ENCODE data around the gene COL20A1. TPM values are rescaled to one million over a fixed set of nuclear protein-coding genes. Genes with fewer than 3 reads are reported as not detected.
"Not testable (repeated sequence)": the region's sequence is repeated elsewhere in the genome, so short reads cannot be mapped to it uniquely, and the experiment has no call there.

The COL20A1 gene
- total and polyA plus RNA-seq, 2 donors = 0.05 to 0.30 TPM

DNA sequence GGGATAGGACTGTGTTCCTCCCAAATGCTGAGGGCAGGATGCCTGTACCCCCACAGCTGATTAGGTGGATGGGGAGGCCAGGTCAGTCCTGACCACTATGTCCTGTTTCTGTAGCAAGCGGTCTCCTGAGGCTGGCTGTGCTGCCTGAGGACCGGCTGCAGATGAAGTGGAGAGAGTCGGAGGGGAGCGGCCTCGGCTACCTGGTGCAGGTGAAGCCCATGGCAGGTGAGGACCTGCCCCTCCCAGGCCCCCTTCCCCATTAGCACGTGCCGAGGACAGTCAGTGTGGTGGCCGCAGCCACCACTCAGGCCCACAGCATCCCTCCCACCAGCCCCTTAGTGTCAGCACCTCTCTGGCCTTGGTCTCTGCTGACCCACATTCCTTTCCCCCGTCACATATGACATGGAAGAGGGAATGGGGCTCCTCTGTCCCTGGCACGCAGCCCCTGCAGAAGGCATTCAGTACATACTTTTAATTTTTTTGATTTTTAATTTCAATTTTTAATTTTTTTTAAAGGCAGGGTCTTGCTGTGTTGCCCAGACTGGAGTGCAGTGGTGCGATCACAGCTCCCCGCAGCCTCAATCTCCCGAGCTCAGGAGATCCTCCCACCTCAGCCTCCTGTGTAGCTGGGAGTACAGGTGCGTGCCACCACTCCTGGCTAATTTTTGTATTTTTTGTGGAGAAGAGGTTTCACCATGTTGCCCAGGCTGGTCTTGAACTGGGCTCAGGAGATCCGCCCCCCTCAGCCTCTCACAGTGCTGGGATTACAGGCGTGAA lies 5.0 kb downstream of the COL20A1 start:
- DNase-seq (ENCODE audit: low read depth in 6 of 9, low spot score in 9 of 9) = no peak

GRCh38 chr20:63298731-63299312 lies 5.8 kb downstream of the COL20A1 start:
- peaks cover 0 to 2% of the 10 kb centered on the region in 2 donors for H3K4me1 ChIP-seq (ENCODE audit: control insufficient read depth in 2 of 2, insufficient read depth in 2 of 2, low read length in 2 of 2)
- DNase-seq (ENCODE audit: low read depth in 6 of 9, low spot score in 9 of 9) = no peak
- H3K4me3 ChIP-seq (ENCODE audit: low read length in 2 of 2) = no peak overlapping the region
- H3K36me3 ChIP-seq (ENCODE audit: control insufficient read depth in 2 of 2, insufficient read depth in 2 of 2, low read length in 1 of 2) = no peaks in the 10 kb centered on the region
- 92% methylated on average over 17 of the region's 17 CpGs for WGBS
- H3K27me3 ChIP-seq (ENCODE audit: control insufficient read depth in 2 of 2, insufficient read depth in 1 of 2, low read length in 1 of 2) = peaks cover 20 to 45% of the 10 kb centered on the region in 2 donors
- no peaks in the 10 kb centered on the region for H3K9me3 ChIP-seq (ENCODE audit: control insufficient read depth in 2 of 2, insufficient read depth in 1 of 2, low read length in 1 of 2)
- no peak overlapping the region for H3K27ac ChIP-seq (ENCODE audit: low read depth in 1 of 2, low read length in 1 of 2)

More for the DNA sequence above, 5.0 kb downstream of the COL20A1 start:
- Histone ChIP-seq H3K27me3 (ENCODE audit: control insufficient read depth in 2 of 2, insufficient read depth in 1 of 2, low read length in 1 of 2) (peaks cover 20 to 49% of the 10 kb centered on the region in 2 donors), H3K9me3 (ENCODE audit: control insufficient read depth in 2 of 2, insufficient read depth in 1 of 2, low read length in 1 of 2) (no peaks in the 10 kb centered on the region), H3K4me1 (ENCODE audit: control insufficient read depth in 2 of 2, insufficient read depth in 2 of 2, low read length in 2 of 2) (peaks cover 0 to 2% of the 10 kb centered on the region in 2 donors), H3K36me3 (ENCODE audit: control insufficient read depth in 2 of 2, insufficient read depth in 2 of 2, low read length in 1 of 2) (no peaks in the 10 kb centered on the region), H3K27ac (ENCODE audit: low read depth in 1 of 2, low read length in 1 of 2) (no peak overlapping the region), H3K4me3 (ENCODE audit: low read length in 2 of 2) (no peak overlapping the region)
- 90% methylated on average over 16 of the region's 16 CpGs for WGBS

GRCh38 chr20:63301671-63302070 lies 8.7 kb downstream of the COL20A1 start:
- Histone ChIP-seq H3K9me3 (ENCODE audit: control insufficient read depth in 2 of 2, insufficient read depth in 1 of 2, low read length in 1 of 2) (no peaks in the 10 kb centered on the region), H3K27ac (ENCODE audit: low read depth in 1 of 2, low read length in 1 of 2) (no peak overlapping the region), H3K4me3 (ENCODE audit: low read length in 2 of 2) (no peak overlapping the region), H3K36me3 (ENCODE audit: control insufficient read depth in 2 of 2, insufficient read depth in 2 of 2, low read length in 1 of 2) (no peaks in the 10 kb centered on the region), H3K4me1 (ENCODE audit: control insufficient read depth in 2 of 2, insufficient read depth in 2 of 2, low read length in 2 of 2) (no peaks in the 10 kb centered on the region), H3K27me3 (ENCODE audit: control insufficient read depth in 2 of 2, insufficient read depth in 1 of 2, low read length in 1 of 2) (peaks cover 2 to 22% of the 10 kb centered on the region in 2 donors)
- WGBS = 96% methylated on average over 1 of the region's 1 CpG
- no peak for DNase-seq (ENCODE audit: low read depth in 6 of 9, low spot score in 9 of 9)

- H3K9me3 ChIP-seq (ENCODE audit: control insufficient read depth in 2 of 2, insufficient read depth in 1 of 2, low read length in 1 of 2) = no peaks in the 10 kb centered on the region
- H3K4me3 ChIP-seq (ENCODE audit: low read length in 2 of 2) = no peak overlapping the region
- H3K36me3 ChIP-seq (ENCODE audit: control insufficient read depth in 2 of 2, insufficient read depth in 2 of 2, low read length in 1 of 2) = no peaks in the 10 kb centered on the region
- WGBS = 85% methylated on average over 5 of the region's 5 CpGs
- no peaks in the 10 kb centered on the region for H3K4me1 ChIP-seq (ENCODE audit: control insufficient read depth in 2 of 2, insufficient read depth in 2 of 2, low read length in 2 of 2)
- H3K27me3 ChIP-seq (ENCODE audit: control insufficient read depth in 2 of 2, insufficient read depth in 1 of 2, low read length in 1 of 2) = peaks cover 0 to 9% of the 10 kb centered on the region in 2 donors
- DNase-seq (ENCODE audit: low read depth in 6 of 9, low spot score in 9 of 9) = no peak
- H3K27ac ChIP-seq (ENCODE audit: low read depth in 1 of 2, low read length in 1 of 2) = no peak overlapping the region
Measured at GRCh38 chr20:63303095-63303666, 10.2 kb downstream of the COL20A1 start.

DNA sequence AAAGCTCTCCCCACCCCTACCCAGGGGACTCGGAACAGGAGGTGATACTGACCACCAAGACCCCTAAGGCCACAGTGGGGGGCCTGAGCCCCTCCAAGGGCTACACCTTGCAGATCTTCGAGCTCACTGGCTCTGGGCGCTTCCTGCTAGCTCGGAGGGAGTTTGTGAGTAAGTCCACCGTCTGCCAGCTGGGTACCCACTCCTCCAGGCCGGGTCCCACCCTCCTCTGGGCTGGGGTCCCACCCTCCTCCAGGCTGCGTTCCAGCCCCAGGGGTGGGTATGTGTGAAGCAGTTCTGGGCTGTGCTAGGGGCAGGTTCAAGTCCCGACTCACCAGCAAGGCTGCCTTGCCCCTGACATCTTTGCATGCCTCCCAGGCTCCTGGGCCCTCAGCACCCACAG lies 12.4 kb downstream of the COL20A1 start:
- Histone ChIP-seq H3K27ac (ENCODE audit: low read depth in 1 of 2, low read length in 1 of 2) (no peak overlapping the region), H3K36me3 (ENCODE audit: control insufficient read depth in 2 of 2, insufficient read depth in 2 of 2, low read length in 1 of 2) (no peaks in the 10 kb centered on the region), H3K4me3 (ENCODE audit: low read length in 2 of 2) (no peak overlapping the region), H3K9me3 (ENCODE audit: control insufficient read depth in 2 of 2, insufficient read depth in 1 of 2, low read length in 1 of 2) (no peaks in the 10 kb centered on the region), H3K4me1 (ENCODE audit: control insufficient read depth in 2 of 2, insufficient read depth in 2 of 2, low read length in 2 of 2) (no peaks in the 10 kb centered on the region), H3K27me3 (ENCODE audit: control insufficient read depth in 2 of 2, insufficient read depth in 1 of 2, low read length in 1 of 2) (peaks cover 0 to 14% of the 10 kb centered on the region in 2 donors)
- DNase-seq (ENCODE audit: low read depth in 6 of 9, low spot score in 9 of 9) = no peak
- 64% methylated on average over 8 of the region's 8 CpGs for WGBS

DNA sequence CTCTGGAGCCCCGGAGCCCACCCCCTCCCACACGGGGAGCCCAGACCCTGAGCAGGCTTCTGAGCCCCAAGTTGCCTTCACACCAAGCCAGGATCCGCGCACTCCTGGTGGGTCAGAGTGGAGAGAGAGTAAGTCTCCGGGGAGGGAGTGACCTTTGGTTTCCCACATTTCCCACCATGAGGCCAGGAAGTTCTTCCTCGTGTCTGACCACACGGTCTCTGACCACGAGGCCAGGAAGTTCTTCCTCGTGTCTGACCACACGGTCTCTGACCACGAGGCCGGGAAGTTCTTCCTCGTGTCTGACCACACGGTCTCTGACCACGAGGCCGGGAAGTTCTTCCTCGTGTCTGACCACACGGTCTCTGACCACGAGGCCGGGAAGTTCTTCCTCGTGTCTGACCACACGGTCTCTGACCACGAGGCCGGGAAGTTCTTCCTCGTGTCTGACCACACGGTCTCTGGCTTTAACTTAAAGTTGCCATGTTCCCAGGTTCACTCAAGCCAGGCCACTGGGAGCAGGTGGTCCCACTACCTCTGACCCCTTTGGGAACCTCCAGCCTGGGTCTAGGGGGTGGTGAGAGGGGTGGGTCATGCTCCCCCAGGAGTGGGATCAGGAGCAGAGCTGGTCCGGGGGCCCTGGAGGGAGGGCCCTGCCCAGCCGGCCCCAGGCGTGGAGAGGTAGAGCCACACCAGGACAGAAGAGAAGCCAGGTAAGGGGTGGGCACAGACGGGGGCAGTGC lies 13.1 kb downstream of the COL20A1 start:
- not testable (repeated sequence) for H3K9me3 ChIP-seq (ENCODE audit: control insufficient read depth in 2 of 2, insufficient read depth in 1 of 2, low read length in 1 of 2); DNase-seq (ENCODE audit: low read depth in 6 of 9, low spot score in 9 of 9); H3K4me1 ChIP-seq (ENCODE audit: control insufficient read depth in 2 of 2, insufficient read depth in 2 of 2, low read length in 2 of 2); H3K27ac ChIP-seq (ENCODE audit: low read depth in 1 of 2, low read length in 1 of 2); H3K36me3 ChIP-seq (ENCODE audit: control insufficient read depth in 2 of 2, insufficient read depth in 2 of 2, low read length in 1 of 2); H3K4me3 ChIP-seq (ENCODE audit: low read length in 2 of 2)
- 72% methylated on average over 23 of the region's 30 CpGs for WGBS
- peaks cover 0 to 14% of the 10 kb centered on the region in 2 donors for H3K27me3 ChIP-seq (ENCODE audit: control insufficient read depth in 2 of 2, insufficient read depth in 1 of 2, low read length in 1 of 2)

DNA sequence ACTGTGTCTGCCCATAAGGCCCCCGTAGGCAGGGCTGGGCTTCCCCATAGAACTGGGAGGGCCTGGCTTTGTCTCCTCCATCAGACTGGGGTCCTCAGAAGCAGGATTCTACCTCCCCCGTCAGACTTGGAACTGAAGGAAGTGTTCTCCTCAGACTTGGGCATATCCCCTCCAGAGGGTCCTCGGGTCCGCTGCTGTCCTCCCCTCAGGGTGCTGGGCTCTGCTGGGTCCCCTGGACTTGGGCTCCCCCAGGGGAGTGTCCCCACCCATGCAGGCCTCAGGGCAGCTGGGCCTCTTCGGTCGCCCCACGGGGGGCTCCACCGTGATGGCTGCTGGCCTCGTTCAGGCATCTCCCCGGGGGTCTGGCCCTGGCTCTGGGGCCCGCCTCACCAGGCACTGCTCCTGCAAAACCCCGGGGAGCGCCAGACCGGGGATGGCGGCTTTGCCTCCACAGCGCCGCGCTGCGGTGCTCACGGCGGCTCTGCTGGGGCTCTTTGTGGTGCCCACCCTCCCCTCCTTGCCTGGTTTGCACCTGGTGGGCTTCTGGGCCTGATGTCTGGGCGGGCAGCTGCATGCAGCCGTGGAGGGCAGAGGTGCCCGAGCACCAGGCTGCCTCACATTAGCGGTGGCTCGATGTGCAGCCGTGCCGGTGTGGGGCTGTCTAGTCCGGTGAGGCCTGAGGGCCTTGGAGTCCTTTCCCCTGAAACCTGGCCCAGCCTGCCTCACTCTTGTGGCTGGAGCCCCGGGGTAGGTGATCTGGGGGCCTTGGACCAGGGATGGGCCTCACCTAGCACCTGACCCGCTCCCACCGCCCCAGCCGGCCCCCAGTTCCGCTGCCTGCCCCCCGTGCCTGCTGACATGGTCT lies 13.9 kb downstream of the COL20A1 start:
- Histone ChIP-seq H3K27me3 (ENCODE audit: control insufficient read depth in 2 of 2, insufficient read depth in 1 of 2, low read length in 1 of 2) (peaks cover 0 to 14% of the 10 kb centered on the region in 2 donors), H3K27ac (ENCODE audit: low read depth in 1 of 2, low read length in 1 of 2) (no peak overlapping the region), H3K9me3 (ENCODE audit: control insufficient read depth in 2 of 2, insufficient read depth in 1 of 2, low read length in 1 of 2) (no peaks in the 10 kb centered on the region), H3K36me3 (ENCODE audit: control insufficient read depth in 2 of 2, insufficient read depth in 2 of 2, low read length in 1 of 2) (no peaks in the 10 kb centered on the region), H3K4me3 (ENCODE audit: low read length in 2 of 2) (no peak overlapping the region), H3K4me1 (ENCODE audit: control insufficient read depth in 2 of 2, insufficient read depth in 2 of 2, low read length in 2 of 2) (peaks cover 0 to under 1% of the 10 kb centered on the region in 2 donors)
- 91% methylated on average over 35 of the region's 35 CpGs for whole genome bisulfite sequencing
- DNase-seq (ENCODE audit: low read depth in 6 of 9, low spot score in 9 of 9) = no peak

- DNase-seq (ENCODE audit: low read depth in 6 of 9, low spot score in 9 of 9) = no peak
- Histone ChIP-seq H3K27ac (ENCODE audit: low read depth in 1 of 2, low read length in 1 of 2) (no peak overlapping the region), H3K27me3 (ENCODE audit: control insufficient read depth in 2 of 2, insufficient read depth in 1 of 2, low read length in 1 of 2) (peaks cover 0 to 14% of the 10 kb centered on the region in 2 donors), H3K36me3 (ENCODE audit: control insufficient read depth in 2 of 2, insufficient read depth in 2 of 2, low read length in 1 of 2) (no peaks in the 10 kb centered on the region), H3K9me3 (ENCODE audit: control insufficient read depth in 2 of 2, insufficient read depth in 1 of 2, low read length in 1 of 2) (no peaks in the 10 kb centered on the region), H3K4me3 (ENCODE audit: low read length in 2 of 2) (no peak overlapping the region), H3K4me1 (ENCODE audit: control insufficient read depth in 2 of 2, insufficient read depth in 2 of 2, low read length in 2 of 2) (peaks cover 0 to 7% of the 10 kb centered on the region in 2 donors)
- 84% methylated on average over 23 of the region's 23 CpGs for WGBS
Measured at GRCh38 chr20:63307538-63308217, 14.7 kb downstream of the COL20A1 start.
